GM19193 (cell line): ENCODE results near the gene SPDEF.

Source experiments
- POLR2A ChIP-seq: IDR thresholded peaks from 4 replicates; pipeline ENCODE4 v1.6.1; 2011; ENCODE audit not compliant: insufficient read depth, insufficient read length; ENCODE audit errors: extremely low read depth

The SPDEF gene

DNA sequence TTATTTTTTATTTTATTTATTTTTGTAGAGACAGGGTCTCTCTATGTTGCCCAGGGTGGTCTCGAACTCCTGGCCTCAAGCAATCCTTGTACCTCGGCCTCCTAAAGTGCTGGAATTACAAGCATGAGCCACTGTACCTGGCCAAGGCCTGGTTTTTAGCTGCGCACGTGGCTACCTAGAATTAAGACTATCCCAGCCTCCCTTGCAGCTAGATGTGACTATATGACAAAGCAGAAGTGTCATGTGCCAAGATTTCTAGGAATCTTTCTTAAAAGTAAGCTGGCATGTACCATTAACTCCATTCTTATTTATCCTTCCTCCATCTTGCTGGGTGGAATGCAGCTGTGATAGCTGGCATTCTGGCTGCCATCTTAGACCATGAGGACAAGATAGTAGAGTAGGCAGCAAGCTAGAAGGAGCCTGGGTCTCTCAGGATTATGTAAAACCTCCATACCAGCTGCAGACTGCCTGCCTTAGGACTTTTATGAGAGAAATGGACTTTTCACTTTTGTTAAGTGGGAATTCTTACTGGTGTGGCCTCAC, 2.1 kb upstream of the SPDEF start:
- TF ChIP-seq POLR2A = no peak

DNA sequence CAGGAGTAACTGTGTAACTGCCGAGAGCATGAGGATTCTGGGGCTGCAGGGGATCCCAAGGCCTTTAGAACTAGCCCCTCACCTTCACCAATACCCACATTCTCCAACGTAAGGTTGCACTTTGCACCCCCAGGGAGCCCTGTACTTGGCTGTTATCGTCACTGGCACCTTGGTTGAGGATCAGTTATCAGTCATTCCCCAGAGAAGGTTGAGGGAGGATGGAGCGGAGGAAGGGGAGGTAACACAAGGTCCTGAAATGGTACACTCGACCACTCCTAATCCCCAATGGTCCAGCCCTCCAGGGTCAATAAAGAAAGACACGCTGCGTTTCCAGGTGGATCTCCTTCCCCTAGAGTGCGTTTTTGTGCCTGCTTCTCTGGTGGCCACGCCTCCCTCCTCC, 1.1 kb upstream of the SPDEF start:
- no peak for TF ChIP-seq POLR2A

GRCh38 chr6:34556493-34556892, 364 bp upstream of the SPDEF start:
- TF ChIP-seq POLR2A = no peak

DNA sequence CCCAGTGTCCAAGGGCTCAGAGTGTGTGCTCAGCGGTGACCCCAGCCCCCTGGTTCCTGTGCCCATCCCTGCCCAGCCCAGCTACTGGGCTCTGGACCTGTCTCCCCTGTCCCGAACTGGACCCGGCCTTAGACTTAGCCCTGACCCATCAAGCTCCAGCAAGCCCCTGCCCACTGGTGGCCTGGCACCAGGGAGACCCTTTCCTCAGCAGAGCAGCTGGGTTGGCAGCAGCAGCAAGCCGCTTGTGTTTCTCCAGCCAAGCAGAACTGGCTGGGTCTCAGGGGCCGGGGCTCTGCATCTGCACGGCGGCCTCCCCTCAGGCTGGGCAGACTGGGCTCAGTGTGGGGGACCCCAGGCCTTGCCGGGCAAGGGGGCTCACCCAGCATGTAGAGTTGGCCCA, 801 bp downstream of the SPDEF start:
- no peak for TF ChIP-seq POLR2A

GRCh38 chr6:34555007-34555322, 1.2 kb downstream of the SPDEF start:
- no peak for TF ChIP-seq POLR2A

DNA sequence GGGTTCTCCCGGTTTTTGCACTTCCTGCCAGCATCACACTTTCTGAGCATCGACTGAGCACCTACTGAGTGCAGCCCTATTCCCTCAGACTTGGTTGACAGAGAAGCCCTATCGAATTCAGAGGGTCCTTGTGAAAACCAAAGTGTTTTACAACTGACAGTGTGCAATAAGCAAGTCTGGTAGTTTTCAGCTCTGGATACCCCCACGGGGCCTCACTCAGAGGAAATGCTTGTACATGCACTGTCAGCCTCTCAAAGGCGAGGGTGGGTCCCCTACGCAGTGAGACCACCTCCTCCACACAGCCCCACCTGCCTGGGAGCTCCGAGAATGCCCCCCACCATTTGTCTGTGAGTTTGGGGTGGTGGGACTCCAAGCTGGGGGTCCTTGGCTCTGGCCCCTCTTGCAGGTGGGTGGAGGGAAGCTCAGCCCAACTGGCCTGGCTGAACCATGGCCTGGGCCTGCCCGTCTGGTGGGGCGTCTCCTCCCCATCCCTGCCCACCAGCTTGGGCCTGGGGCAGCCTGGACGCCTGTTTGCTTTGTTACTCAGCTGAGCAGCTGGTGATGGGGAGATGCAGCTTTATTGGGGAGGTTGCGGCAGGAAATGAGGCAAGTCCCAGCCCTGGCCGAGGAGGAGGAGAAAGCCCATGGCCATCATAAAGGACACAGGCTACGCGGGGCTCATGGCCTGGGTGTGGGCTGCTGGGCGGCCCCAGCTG, 1.7 kb downstream of the SPDEF start:
- TF ChIP-seq POLR2A = no peak

GRCh38 chr6:34553750-34554149, 2.4 kb downstream of the SPDEF start:
- no peak for TF ChIP-seq POLR2A

- TF ChIP-seq POLR2A = no peak
Observed at GRCh38 chr6:34553146-34553545, 3.0 kb downstream of the SPDEF start.

GRCh38 chr6:34552620-34553019, 3.5 kb downstream of the SPDEF start:
- TF ChIP-seq POLR2A = no peak

GRCh38 chr6:34551720-34552119, 4.4 kb downstream of the SPDEF start:
- no peak for TF ChIP-seq POLR2A

DNA sequence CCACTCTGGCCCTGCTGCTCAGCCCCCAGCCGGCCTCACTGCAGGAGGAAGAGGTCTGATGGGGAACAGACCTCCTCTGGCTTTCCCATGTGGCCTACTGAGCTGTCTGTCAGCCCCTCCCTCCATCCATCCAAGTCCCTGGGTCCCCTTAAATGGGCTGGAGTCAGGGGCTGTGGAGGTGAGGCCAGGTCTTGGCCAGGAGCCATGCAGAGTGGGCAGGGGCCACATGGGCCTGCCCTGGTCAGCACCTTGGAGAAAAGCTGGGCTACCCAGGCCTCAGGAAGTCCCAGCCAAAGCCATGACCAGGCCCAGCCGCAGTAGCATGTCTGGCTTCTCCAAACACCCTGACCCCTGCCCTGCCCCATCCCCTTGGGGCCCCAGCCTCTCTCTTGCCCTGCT, 6.3 kb downstream of the SPDEF start:
- no peak for TF ChIP-seq POLR2A

- TF ChIP-seq POLR2A = no peak
Observed at GRCh38 chr6:34549026-34549803, 6.9 kb downstream of the SPDEF start.

DNA sequence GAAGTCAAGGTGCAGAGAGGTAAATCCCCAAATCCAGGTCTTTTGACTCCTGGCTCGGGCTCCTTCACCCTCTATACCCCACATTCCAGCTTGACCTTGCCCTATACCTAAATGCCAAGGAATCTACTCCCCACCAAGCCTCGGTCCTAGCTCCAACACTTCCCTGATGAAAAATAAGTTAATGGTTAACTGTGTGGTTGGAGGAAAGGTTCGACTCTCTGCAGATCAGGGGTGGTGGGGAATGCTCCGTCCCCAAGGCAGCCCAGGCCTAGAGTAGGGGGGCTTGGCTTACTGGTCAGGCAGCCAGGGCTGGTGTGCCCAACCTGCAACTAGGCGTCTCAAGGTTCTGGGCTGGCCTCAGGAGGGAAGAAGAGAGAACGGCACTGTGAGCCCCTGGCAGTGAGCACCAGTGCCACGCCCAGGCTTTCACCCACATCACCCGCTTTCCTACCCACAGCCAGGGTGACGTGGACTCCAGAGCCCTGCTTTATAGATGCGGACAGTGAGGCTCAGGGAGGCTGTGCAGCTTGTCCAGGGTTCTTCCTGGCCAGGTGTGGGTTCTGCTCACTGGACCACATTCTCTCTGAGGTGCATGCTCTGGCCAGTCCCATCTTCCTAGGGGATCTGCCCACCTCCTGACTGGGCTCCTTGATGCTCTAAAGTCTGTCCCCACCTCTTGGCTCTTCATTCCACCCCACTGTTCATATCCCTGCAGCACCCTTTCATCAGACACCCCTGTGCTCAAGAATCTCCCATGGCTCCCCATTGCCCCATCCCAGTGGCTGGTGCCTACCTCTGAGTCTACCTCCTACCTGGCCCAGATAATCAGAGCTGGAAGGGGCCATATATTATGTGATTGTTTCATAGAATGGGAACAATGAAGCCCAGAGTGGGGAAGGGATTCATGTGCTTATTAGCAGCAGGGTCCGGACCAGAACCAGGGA, 8.2 kb downstream of the SPDEF start:
- TF ChIP-seq POLR2A = no peak

DNA sequence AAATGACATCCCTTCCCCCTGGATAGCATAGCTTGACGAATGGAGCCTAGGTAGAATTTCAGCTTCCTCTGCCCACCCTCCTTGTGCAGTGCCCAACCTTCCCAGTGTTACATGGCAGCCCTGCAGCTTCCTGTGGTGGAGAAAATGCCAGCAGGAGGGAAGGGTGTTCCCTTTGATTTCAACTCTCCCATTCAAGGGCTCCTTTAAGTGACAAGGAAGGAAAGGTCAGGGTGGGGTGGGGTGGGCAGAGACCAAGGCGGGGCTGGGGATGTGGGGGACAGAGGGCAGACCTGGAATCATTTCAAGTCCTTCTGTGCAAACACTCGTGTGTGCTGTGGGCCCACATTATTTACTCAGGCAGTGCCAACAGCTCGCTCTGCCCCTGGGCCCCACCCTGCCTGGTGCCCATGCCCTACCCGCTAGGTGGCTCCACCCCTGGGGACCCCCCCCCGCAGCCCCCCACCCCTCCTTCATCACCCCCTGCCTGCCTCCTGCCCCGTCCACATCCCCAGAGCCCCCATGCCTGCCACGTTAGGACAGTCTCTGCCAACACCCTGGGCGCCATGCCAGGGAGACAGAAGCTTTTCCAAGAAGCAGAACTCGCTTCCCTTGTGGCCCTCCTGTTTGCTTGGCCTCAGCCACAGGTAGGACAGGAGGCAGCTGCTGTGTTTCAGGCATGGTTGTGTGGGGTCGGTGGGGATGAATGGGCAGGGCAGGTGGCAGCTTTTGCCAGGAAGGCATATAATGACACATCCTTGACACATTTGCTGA, 9.4 kb downstream of the SPDEF start:
- TF ChIP-seq POLR2A = no peak

GRCh38 chr6:34544776-34545471, 11.2 kb downstream of the SPDEF start:
- TF ChIP-seq POLR2A = no peak
